NCI-H526 treated with DMSO at 0.1 percent for 48 hours (cell line): ENCODE data around the gene ROBO1.

ENCODE experiments used
- DNase-seq: peaks from one replicate; lab custom pipeline; 2025; lab: John Stamatoyannopoulos, UW

Gene ROBO1

DNA sequence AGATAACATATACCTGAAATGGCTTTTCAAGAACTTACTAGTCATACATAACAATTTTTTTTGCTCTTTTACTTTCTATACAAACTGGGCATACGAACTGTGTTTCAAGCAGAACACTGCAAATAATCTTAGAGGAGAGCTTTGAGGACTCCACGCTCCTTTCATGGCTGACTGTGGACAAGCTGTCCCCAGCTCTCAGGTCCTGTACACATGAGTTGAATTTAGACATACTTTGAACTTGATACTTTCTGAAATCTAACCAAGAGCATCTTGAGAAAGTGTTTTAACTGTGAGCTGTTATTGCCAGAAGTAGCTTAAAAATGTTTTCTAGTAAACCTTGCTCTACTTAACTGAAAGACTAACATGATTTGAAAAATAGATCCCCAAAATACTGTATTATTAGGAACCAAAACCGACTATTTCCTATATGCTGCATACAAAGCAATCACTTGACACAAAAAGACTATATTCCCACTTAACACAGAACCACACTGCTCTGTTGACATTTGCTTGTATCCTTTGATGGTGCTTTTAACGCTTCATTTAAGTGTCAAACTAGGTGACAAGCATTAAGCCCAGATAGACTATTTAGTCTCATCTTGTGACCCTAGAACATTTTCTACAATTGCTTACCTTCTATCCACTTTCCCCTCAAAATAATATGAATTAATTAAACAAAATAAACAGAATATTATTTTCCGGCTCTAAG, 755.8 kb downstream of the ROBO1 start:
- DNase-seq, result no peak

DNA sequence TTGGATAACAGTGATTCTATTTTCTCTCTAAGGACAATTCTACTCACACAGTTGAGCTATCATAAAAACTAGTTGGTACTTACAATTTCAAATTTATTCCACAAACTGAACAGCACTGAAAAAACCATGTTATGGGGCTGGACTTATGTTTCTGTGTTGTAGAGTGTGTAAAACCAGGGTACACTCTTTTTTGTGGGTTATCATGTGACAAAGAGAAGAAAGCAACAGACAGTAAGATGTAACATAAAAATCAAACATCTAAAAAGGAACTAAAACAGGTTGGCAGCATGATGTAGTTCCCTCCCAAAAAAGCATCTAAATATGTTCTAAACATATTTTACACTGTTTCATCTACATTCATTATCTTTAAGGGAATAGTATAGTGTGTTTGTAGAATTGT, 757.9 kb downstream of the ROBO1 start:
- DNase-seq, result no peak

DNA sequence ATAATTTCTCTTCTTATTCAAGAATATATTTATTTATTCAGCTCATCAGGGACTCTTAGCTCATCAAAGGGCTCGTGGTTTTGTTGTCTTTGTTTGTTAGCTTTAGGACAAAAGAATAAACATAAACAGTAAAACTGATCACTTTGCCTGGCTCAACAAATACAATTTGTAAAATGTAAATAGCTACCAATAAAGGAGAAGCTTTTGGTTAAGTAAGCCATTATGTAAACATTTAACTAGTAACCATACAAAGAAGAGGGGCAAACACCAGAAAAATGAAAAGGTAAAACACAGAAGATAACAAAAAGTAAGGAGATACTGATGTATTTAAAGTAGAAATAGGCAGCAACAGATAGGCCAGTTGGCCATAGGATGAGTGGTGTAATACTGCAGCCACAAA, 761.7 kb downstream of the ROBO1 start:
- no peak for DNase-seq

DNA sequence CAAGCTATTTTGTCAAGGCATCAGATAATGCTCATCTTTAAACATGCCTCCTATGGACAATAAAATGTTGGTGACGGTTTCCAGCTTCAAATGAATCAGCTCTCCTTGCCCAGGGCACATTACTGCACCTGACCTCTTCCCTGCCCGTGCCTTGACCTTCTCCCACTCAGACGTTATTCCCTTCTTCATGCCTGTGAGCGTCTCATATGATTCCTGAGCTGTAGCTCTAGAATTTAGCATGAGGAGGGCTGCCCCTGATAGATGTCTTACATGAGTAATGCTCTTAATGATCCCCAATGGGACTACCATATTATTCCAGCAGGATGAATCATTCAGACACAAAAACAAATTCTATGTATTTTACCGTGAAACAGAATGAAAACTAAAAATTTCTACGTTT, 762.7 kb downstream of the ROBO1 start:
- DNase-seq, result no peak

DNA sequence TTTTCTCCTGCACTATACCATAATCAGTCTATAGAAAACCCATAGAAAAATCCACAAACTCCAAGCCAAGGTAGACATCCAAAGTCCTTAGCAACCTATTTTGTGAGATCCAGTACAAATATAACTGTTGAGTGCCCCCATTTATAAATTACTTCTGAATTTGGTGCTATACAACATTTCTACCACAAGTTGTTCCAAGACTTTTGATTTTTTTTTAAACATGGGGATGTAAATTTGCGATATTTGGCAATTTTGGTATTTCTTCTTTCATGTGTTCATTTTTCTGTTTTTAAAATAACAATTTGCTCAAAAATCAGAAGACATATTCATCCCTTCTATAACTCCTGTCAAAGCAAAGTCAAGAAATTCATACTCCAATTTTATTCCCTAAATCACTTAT, 763.8 kb downstream of the ROBO1 start:
- DNase-seq, result no peak

DNA sequence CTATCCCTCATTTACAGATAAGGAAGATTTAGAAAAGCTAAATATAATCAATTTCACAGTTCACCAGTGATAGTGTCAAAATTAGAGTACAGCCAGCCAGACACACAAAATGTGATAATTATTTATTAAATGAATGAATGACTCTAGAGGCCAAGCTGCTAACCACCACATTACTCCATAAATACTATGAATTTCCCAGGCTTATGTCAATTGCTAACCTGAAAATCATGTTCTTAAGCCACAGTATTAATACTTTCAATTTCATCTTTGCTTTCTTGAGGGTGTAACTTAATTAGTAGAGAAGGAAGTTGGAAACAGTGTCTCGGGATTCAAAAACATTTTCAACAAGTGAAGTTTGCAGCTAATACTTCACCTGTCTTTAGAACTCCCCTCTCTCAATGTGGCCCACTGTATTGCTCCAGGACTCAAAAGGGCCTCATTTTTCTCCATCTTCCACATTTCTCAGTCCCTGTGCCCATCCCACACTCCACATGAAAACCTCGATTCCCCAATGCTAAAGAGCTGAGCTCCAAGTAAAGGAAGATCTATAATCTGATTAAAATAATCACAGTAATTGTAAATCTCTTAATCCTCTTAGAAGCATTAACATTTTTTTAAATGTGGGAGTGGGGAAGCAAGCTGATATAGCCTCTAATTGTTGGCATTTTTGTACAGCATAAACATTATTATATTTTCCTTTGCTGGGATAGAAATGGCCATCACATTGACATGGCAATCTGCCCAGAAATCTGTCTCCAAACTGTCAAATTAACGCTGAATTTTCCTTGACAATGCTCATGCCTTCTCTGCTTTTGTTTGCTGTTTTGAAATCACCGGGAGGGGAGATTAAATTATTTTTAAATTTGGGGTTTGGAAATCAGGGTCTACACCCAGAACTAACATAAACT, 765.1 kb downstream of the ROBO1 start:
- DNase-seq, result no peak

DNA sequence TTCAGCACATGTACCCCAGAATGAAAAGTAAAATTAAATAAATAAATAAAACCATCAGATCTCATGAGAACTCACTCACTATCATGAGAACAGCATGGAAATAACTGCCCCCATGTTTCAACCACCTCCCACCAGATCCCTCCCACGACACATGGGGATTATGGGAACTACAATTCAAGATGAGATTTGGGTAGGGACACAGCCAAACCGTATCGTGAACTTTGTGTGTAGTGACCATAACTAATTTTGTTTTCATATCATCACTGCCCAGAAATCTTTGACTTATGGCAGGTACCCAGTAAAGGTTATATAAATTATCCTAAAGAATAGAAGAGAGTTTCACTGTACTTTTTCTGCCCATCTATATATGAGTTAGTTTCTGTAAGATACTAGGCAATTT, 766.5 kb downstream of the ROBO1 start:
- no peak for DNase-seq

DNA sequence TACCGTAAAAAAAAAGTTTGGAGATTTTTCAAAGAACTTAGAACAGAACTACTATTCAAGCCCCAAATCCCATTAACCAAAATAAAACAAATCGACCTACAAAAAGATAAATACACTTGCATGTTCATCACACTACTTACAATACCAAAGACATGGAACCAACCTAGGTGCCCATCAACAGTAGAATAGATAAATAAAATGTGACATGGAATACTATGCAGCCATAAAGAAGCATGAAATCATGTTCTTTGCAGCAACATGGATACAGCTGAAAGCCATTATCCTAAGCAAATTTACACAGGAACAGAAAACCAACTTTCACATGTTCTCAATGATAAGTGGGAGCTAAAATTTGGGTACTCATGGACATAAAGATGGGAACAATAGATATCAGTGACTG, 768.7 kb downstream of the ROBO1 start:
- no peak for DNase-seq

DNA sequence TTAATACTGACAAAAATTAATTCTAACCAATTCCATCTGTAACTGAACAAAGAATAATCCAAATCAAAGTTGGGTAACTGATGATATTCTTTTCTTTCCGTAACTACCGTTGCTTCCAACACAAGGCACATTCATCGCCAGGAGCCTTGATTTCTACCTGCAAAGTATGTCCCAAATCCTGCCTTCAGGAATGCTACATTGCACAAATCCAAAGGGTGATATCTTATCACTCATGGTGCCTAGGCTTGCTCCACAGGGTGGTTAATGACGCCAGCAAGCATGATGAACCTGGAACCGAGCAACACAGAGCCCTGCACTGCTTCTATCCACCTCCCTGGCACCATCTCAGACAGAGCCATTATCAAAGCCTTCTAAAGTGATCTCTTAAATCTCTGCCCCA, 772.7 kb downstream of the ROBO1 start:
- DNase-seq, result no peak

DNA sequence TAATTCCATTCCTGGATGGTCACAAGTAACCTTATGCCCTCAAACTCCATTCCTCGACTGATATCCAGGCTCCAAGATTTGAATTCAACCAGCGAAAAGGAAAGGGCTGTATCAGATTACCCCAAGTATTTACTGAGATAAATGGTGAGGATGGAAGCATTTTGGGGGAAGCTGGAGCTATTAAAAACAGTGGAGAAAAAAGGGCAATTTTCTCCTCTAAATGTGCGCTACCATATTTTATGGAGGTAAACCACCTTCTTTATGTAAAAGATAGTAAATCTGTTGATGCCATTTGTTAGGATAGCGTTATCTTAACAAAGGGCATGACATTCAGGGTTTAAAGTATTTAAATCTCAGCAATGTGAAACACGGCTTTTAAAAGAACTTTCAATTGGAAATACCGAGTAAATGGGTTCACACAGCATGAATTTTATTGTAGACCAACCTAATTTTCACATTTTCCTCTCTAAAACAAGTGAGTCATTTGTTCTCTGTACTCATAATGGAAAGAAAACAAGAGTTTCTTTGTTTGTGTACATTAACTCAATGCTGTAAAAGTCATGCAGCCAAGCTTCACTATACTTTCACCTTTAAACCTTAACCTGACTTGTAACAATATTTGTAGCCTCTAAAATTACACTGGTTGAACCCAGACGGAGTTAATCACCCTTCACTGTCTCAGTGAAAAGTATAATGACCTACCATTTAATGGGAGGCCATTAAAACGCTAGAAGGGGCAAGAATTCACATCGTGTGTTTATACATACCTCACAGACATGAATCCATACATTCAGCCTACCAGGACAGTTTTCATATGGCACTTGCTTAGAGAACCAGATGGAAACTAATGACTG, 773.4 kb downstream of the ROBO1 start:
- no peak for DNase-seq

DNA sequence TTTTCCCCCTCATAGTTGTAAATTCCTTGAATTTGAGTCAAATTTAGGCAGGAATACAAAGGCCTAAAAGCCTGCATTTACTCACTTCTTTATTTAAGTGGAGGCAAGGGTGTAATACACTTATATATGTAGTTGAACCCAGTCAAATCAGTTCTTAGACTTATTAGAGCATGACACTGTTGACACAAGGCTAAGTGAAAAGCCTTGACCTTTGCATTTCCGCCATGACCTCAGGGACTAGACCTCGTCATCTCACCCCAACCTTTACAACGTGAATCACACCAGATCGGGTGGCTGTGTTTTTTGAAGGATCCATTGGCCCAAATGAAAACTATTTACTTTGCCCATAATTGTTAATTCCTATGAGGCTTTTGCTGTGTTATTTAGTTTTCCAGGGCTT, 774.4 kb downstream of the ROBO1 start:
- no peak for DNase-seq

DNA sequence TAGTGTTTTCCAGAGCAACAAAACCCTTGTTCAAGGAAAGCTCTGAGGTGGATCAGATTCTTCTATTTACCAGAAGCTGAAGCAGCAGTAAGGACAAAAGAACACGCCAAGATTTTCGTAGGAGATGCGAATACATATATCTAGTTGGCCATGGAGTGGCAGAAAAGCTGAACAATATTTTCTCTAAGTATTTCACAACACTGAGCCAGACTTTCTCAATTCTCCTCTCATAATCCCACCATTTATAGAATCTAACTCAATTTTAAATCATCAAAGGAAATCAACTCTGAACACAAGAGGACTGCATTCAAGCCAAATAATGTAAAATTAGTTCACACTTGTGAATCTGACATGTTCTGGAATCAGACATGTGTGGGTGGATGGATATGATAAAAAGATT, 775.0 kb downstream of the ROBO1 start:
- DNase-seq, result no peak

DNA sequence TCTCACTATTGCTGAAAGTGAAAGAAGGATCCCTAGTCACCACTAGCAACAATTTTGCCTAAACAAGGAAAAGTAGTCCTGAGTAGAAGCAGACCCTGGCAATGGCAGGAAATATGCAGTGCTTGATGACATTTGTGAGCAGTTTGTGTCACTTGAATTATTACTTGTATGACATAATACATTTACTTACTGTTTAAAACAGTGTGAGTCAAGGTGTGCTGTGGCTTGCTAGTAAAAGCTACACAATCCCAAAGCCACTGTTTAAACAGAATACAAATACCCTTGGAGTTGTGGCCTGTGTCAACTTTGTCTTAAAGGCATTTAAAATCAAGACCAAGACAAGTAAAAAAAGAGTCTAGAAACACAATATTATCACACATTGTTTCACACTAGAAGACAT, 775.4 kb downstream of the ROBO1 start:
- DNase-seq, result no peak

DNA sequence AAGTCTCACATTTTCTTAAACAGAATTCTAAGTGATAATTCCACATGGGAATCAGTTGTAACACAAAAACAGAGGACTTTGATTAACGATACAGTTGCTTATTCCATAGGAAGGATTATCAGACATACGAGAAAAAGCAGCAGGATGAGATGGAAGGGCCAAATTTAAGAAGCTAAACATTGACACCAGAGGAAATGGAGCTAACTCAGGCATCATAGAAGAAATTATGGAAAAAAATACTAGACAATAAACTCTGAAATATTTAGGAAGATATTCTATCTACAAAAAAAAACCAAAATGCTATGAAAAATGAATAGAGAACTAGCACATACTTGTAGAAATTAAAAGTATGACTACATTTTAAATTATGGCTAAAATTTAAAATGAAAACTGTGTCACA, 776.1 kb downstream of the ROBO1 start:
- no peak for DNase-seq

DNA sequence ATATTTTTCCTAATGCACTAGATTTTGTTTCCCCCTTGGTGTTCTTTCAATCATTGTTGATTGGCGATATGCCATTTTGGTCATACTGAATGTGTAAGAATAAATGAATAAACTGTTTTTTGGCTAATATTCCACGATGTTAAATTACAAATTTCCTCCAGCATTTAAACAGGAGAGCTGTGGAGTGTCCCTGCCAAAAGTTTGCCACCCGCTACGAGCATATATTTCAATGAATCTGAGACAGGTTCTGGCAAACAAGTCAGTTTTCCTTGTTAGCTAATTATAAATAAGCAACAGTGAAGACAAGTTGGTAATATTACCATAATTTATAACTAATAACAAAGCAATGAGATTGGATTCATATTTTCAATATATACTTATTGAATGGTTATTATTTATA, 777.6 kb downstream of the ROBO1 start:
- no peak for DNase-seq

DNA sequence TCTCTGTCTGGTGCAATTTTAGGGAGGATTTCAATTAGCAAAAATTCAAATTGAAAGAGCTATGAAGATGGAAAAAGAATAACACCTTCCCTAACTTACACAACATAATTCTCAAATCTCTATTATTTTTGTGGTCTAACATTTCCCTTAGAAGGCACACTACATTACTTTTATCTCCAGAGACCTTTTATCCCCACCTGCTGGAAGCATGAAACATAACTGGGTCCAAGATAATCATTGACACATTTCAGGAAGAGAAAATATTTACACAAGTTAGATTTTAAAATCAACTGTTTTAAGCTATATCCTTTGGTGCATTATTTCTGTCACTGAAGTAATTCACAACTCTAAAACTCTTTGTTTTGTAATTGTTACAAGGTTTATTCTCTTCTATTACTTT, 779.5 kb downstream of the ROBO1 start:
- DNase-seq, result no peak

DNA sequence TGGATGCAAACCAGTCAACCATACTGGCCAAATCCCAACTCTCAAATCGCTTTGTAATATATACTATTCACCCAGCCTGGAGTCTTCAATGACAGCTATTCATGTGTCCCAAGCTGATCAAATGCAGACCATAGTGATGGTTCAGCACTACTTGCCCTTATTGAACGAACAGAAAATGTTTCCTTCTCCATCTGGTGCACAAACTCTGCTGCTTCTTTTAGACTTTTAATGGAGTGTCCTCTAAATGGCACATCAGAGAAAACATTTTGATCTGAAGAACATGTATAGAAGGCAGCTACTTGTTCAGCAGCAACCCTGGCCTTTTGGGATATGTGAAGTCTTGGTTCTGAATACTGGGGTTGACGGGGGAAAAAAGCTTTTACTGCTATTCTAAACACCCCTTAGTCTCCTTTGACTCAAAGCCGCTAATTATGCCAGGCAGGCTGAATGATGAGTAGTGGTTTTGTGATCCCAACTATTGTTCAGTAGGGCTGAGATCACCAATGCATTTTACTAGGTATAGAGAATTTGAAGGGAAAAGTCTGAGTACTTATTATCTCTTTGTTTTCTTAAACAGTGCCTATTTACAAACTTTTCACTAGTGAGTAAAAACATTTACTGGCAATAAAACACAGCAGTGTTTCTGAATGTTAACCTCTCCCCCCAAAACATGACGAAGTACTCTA, 781.2 kb downstream of the ROBO1 start:
- no peak for DNase-seq

DNA sequence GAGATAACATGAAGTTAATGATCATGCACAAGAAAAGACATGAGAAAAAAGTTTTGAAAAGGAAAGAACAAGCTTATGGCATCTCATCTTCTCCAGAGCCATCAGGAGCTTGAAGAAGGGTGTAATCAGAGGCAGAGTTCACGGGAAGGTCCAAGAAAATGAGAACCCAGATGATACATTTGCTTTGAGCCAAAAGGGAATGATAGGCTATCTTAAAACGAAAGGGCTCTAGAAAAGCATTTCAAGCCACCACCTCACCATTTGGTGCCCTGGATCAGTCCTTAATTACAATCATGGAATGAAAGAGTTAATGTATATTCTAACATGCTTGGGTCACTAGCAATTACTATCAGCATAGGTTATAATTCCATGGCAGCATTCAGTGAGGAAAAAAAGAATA, 781.8 kb downstream of the ROBO1 start:
- DNase-seq, result no peak

DNA sequence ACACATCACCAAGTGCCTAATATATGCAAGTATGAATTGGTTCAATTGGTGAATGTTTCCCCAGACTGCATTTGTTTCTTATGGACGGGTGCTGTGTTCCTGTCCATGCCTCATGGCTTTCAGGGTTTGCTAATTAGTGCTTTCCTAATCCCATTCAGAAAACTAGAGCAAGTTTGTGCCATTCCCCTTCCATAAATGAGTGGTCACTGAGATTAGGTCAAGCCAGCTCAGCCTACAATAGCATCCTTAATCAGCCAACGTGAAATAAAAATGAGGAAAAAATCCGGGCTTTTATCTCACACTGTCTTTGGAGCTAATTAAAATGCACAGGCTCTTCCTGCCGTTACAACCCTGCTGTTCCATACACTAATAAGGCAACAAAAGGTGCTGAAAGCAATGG, 788.8 kb downstream of the ROBO1 start:
- no peak for DNase-seq

DNA sequence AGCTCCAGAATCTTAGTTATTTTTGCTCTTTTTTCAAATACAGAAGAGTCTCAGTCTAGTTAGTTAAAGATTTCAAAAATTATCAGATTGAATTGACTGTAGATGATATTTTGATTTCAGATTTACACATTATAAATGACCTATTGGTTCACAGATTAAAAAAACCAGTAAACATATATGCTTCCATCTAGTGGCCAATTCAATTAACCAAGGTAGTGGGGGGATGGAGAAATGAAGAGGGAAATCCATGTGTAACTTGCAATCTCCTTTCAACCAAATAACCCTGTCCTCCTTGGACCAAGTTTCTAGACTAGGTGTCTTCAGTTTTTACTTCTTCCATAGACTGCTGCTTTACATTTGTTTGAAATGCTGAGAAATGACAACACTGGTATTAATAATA, 789.8 kb downstream of the ROBO1 start:
- DNase-seq, result peak; percentile 0

DNA sequence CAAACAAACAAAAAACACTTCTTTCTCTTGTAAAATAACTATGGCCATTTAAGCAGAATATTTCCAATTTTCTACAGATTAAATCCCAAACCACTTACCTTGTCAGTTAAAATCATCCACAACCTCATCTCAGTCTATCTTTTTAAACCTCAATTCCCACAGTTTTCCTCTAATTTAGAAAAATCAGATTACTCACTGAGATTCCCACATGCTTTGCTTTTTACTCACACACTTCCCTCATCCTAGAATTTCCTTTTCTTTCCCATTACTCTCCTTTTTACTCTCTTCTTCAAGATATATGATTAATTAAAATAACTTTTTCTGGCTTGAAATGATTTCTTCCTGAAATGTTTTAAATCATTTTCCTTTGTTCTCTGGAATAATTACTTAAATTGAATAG, 790.7 kb downstream of the ROBO1 start:
- no peak for DNase-seq

DNA sequence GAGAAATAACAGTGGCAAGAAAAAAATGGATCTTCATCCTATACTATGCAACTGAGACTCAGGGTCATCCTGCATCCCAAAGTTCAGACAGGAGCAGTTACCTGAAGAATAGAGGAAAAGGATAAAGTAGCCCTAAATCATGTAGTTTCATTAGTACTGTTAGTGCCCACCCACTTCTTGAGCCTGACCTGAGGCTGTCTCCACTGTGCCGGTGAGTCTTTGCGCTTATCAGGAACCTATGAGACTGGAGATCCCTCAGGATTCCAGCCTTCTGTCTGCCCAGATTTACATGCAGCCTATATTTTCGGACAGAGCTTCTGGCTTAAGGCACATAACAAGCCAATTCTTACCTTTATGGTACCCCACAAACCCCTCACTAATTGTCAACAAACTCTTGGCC, 791.6 kb downstream of the ROBO1 start:
- no peak for DNase-seq
